SIG-M5 treated with dmso at 0.1 percent for 504 hours (cell line): ENCODE data around the gene SEMA3A.
A peak's percentile ranks its signal among the peaks of the same experiment; 100 is the strongest.

Source experiments
- DNase-seq: peaks from one replicate; lab custom pipeline; 2025; ENCODE audit not compliant: unreplicated experiment; lab: John Stamatoyannopoulos, UW

The SEMA3A gene

DNA sequence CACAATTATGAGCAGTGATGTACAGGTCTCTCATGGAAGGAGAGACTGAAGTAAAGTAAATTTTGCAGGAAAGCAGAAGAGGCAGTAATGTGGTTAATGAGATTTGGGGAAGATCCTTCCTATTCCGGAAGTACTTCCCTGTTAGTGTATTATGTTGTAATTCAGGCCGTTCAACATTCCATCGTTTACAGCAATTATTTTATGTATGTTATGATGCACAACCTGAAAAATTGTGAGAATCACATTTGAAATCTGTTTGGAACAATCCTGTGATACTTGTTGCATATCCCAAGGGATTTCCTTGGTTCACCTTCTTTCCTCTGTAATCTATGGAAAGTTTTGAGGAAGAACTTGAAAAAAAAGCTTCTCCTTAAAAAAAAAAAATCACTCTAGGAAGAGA is 247.8 kb downstream of the SEMA3A start:
- no peak for DNase-seq

DNA sequence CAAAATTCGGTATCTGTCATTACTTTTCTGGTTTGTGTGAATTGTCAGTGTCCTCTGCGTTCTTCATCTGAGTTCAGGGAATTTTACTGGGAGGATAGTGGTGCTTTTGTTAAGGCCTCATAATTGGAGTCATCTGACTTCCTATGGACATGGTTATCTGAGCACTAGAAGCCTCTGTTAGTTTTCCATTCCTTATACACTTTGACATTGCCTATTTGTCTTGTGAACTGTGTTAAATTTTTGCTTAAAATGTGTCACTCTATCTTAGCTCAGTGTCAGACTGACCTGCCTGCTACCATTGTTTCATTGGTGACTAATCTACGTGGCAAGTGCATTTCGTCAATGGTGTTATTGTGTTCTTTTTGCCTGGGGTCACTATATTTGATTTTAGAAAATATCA is 253.3 kb downstream of the SEMA3A start:
- no peak for DNase-seq

DNA sequence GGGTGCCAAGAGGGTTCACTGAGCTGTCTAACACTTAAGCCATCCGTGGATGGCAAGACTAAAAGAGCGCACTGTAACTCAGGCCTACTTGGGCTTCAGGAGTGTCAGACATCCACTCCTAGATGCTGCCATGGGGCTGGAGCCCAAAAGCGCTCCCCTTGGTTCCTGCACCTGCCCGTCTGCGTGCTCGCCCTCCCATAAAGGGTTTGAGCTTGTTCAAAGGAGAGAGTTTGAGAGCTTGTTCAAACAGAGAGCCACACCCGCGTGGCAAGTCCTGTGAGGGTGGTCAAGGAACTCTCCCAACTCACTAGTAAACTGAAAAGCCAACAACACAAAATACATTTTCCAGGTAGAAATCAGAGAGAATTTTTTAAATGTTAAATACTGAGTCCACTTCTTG is 256.7 kb downstream of the SEMA3A start:
- DNase-seq: no peak

DNA sequence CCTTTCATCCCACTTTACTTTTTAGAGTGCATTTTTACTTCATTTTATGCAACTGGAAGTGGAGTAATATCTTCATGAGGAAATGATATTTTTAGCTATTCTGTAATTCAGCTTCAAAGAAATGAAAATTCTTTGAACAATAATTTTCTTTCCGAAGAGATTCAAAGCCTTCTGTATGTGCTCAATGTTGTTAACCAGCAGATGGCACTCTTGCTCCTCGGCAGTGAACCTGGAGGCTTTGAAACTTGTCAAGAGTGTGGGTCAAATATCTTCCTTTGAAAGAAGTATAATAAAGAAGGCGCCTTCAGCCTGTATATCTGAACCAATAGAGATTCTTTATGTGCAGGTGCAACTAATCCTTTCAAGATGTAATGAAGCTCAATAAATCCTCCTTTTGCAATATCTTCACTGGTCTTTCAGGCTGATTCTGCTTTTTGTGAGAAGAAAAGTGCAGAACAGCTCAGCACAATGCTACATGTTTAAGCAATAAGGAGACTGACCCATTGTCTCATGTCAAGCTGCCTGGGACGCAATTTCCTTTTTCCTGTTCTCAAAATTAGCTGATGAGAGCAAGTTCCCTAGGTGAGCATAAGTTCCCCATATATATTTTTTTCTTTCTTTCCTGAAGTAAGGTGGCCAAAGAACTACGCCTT is 258.4 kb downstream of the SEMA3A start:
- peak; percentile 69 for DNase-seq

DNA sequence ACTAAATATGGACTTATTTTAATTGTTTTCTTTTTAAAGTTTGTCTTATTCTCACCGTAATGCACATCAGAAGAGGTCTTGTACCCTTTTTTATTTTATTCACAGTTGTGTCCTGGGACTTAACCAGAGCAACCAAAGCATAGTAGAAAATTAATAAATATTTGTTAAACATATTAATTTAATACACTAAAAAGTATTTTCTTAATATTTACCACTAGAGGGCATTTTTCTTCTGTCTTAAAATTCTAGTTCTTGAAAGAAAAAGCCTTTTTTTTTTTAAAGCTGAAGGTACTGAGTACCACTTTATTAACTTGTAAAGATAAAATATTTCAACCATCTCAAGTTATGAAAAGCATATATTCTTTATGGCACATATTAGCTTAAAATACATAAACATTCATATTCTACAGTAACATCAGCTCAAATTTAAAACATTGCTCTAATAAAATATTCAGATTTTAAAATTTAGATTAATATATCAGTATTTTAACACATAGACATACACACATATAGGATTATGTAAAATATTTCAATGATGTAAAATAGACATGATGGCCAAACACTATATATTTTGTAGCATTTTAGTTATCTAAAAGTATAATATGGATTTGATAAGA is 260.4 kb downstream of the SEMA3A start:
- peak; percentile 1 for DNase-seq

DNA sequence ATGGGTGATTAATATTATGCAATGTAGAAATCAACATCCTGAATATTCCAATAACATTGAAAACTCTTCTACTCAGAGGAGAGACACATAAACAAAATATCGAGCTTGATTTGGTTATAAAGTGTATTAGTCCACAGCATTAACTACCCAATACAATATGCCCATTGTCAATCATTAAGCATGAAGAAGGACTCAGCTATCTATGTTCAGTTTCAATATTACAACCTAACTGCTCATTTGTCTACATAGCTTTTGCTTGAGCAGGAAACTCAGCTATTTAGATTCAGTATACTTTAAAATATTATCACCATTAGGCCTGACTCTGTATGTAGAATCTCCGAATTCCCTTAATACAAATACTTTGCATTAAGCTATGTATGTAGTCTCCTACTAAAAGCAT is 262.6 kb downstream of the SEMA3A start:
- no peak for DNase-seq

DNA sequence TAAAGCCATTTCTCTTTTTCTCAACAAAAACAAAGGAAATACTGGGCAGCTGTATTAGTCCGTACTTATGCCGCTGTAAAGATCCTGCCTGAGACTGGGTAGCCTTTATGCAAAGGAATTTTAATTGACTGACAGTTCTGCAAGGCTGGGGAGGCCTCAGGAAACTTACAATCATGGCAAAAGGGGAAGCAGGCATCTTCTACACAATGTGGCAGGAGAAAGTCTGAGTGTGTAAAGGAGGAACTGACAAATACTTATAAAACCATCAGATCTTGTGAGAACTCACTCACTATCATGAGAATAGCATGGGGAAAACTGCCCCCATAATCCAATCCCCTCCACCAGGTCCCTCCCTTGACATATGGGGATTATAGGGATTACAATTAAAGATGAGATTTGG is 264.3 kb downstream of the SEMA3A start:
- peak; percentile 2 for DNase-seq

DNA sequence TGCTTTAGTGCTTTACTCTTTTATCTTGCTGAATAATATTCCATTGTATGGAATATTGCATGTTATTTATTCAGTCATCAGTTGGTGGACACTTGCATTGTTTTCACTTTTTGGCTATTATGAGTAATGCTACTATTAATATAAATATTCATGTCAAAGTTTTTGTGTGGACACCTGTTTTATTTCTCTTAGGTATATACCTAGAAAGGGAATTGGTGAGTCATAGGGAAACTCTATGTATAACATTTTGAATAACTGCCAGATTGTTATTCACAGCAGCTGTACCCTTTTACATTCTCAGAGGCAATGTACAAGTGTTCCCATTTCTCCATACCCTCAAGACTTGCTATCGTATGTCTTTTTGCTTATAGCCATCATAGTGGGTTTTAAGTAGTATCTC is 268.7 kb downstream of the SEMA3A start:
- no peak for DNase-seq

DNA sequence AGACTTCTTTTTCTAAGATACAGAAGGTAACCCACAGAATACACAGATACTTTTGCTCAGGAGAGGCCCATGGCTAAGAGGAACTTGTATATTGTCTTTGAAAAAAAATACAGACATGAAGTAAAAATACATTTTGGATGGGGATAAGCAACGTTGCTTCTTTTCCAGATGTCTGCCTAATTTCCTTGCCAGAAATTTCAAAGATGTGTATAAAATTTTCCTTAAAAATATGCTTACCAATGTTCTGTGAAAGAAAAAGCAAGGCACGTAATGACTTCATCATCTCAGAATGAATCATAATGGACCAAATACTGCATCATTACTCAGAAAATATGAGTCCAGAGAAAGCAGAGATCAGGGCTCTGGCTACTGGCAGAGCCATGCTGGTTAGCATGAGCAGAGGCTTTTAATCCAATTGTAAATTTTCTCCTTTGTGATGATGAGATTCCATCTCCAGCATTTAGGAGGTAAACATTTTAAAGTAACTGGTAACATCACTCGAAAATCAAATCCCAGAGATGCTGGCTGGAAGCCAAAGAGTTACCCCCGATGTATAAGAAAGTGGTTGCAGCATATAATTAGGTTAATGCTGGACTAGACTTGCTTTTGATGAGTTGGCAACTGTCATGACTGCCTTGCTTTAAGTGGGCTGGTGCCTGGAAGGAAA is 272.5 kb downstream of the SEMA3A start:
- no peak for DNase-seq

DNA sequence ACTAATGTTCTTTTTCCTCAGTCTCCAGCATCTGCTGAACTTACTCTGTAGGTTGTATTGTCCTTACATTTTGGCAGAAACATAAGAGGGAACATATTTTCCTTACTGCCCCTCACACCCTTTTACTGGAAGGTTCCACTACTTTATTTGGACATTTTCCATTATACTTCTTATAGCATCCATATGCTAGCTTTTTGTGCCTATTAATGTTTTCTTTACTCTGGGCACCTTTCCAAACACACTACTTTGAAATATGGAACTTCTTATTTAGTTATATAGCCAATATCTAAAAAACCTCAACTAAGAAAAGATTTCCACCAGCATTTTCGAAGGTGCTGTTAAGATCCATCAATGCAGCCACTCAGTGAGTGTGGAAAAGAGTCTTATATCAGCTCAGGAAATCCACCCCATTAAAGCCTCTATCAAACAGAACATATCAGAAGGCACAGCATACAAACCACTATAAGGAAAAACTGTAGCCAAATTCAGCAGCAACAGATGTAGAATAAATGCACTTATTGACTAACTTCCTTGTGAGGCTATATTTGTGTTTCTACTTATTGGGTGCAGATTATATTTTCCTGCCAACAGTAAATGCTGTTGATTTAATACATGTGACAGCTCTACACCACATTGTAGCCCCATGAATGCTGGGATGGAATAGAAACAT is 273.2 kb downstream of the SEMA3A start:
- DNase-seq: no peak

DNA sequence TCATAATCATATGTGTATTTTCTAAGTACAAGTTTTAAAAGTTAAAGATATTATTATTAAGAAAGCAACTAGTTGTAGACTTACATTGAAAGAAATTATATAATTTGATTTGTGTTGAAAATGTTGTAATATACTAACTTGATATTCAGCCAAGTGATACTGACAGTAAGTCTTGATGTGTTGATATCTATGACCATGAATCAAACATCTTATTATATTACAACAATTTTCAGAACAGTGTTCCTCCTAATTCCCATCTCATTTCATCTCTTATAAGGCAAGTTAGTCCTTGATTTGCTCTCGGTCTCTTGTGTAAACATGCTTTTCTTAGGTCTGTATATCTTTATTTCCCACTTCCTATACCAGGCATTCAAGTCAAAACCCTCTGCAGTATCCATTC is 276.4 kb downstream of the SEMA3A start:
- no peak for DNase-seq

DNA sequence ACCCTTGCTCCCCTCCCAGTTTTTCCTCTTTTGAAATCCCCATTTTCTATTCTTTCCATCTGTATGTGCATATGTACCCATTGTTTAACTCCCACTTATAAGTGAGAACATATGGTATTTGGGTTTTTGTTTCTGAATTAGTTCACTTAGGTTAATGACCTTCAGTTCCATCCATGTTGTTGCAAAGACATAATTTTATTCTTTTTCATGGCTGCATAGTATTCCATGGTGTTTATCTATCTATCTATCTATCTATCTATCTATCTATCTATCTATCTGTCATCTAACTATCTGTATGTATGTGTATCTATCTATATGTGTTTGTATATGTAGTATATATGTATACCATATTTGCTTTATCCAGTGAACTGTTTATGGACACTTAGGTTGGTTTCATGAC is 281.4 kb downstream of the SEMA3A start:
- DNase-seq: no peak

DNA sequence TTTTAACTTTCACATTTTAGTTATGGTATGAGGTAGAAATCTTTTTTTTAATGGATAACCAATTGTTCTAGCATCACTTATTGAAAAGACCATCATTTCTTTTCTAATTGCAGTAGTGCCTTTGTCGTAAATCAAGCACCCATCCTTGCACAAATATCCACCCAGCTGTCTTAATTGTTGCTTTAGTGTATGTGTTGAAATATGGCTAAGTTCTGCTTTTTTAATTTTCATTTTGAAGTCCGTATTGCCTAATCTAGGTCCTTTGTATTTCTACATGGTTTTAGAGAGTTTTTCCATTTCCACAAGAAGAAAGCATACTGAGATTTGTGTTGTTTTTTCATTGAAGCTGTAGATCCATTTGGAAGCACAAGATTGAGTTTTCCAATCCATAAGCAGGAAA is 286.1 kb downstream of the SEMA3A start:
- DNase-seq: peak; percentile 90
